Activated CD4-positive, CD25-positive, alpha-beta regulatory T cell treated with anti-CD3 and anti-CD28 coated beads, Interleukin-2, amount 50 U/mL, for 16 hours (primary cell): Measurements from ENCODE around the gene SCN9A.
"Not testable (repeated sequence)": the region's sequence is repeated elsewhere in the genome, so short reads cannot be mapped to it uniquely, and the experiment has no call there.

Experiments
- DNase-seq: peaks from one replicate; pipeline ENCODE4 v3.0.0-alpha.2; 2020; ENCODE audit warnings: low read depth, low spot score

The SCN9A gene

DNA sequence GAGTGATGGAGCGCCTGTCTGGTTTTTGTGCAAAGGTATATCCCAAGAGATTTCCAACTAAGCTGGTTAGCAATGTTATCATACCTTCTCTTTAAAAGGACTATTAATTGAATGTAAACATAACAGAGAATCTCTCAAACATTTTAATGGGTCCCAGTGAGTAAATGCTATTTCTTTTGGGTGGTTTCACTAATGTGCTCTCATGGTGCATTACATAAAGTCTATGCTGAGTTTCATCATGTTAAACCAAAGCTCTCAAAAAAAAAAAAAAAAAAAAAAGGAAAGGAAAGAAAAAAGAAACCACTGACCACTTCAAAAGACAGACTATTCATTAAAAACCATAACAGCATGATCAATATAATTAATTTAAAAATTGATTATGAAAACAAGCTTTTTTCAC lies 128.8 kb downstream of the SCN9A start:
- DNase-seq: no peak

DNA sequence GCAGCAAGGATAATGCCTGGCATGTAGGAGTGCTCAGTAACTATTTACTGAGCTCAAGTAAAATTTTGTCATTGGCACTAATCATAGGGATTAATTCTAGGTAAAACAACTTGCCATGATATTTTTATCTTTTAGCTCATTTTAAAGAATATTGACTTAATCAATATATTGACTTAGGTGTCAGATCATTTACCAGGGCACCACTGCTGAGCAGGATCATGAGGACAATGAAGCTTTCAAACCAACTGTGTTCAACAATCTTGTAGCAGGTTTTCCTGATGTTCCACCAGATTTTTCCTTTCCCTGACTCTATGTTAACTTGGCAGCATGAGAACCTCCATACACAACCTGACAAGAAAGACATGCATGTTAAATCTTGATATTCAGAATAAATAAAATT lies 133.4 kb downstream of the SCN9A start:
- no peak for DNase-seq

DNA sequence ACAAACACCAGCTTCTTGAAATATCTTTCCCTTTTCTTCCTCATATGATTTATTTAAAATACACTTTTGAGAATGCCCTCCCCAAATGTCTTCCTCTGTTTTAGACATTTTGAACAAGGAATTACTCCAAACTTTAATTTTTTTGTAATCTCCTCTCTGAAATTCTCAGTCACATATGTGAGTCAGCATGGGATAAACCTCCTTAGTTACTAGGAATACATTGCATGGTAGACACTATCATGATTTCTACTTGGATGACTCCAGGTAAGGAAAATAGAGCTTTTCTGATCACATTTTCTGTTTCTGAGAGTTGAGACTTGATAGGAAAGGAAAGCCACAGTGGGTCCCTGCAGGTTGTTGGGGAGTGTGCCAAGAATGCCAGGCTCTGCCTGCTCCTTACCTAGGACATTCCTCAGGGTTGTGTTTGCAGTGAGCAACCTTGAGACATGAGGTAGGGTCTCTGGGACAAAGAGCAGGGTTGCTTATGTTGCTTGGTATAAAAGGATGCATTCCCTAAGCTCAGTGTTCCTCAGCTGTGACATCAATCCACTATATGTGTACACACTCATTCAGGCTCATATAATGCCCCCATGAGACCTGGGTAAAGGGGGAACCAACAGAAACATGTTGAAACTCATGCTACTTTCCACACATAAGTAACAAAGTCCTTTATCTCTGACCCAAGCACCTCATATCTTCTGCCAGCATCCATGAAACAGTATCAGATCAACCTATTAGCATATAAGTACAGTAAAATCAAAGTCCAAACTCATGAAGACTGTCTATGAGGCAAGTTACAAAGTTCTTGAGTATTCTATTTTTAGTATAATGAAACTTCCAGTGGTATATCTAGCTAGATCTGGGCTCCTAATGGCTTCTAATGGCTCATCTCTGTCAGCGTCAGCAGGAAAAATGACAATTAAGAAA lies 135.1 kb downstream of the SCN9A start:
- no peak for DNase-seq

DNA sequence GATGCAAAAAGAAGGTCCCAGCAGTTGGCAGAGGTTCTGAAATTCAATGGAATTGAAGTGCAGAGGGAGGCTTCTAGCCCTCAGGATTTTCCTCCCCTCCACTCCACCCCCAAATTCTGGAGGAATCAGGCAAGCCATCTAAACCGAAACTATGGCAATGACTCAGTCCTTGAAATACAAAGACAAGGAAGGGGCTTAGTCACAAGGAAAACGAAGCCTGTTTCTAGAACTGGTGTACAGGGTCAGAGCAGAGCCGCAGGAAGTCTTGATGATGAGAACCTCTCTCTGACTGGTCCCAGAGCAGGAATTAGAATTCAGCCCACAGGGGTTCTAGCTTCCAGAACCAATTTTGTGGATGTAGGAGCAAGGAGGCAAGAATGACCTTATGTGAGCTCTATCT lies 136.2 kb downstream of the SCN9A start:
- no peak for DNase-seq

DNA sequence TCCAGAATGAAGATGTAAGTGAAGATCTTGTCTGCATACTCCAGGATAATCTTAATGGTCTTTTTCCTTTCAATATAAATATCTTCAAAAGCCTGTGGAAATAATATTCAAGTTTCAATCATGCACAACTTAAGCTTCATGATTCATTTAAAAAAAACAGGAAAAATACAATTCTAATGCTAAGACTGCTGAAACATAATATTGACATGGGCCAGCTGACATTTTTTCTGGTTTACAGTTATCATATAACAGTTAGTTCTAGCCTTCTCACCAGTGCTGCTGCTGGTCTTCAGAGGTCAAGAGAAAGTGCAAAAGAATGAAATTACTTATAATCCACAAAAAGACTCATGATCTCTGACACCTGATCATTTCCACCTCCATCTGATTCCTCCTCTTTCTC lies 137.6 kb downstream of the SCN9A start:
- no peak for DNase-seq

DNA sequence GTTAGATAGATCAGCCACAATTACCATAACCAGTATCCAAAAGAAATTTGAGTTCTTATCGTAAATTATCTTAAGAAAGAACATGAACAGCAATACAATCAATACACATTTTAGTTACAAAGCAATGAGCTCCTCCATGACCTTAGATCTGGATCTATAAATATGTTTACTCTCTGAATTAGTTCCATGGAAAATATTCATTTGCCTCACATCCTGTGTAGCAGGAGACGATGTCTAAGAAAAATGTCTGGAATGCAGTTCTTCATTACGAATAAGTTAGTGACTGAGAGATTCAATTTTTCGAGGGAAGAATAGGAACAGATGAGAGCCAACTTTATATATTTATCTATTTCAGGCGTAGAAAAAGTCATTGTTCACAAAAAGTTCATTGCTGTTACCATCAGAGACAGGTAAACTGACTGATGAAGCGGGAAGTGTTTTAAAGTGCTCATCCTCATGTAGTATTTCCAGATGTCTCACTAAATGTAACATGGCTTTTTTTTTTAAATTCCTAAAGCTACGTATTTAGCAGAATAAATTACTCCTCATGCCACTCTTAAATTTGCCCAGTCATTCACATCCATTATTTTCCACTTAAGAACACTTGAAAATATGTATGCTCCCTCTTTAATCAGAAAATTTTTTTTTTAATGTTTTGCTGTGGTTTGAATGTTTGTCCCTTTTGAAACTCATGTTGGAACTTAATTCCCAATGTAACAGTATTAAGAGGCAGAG lies 141.5 kb downstream of the SCN9A start:
- DNase-seq: no peak

DNA sequence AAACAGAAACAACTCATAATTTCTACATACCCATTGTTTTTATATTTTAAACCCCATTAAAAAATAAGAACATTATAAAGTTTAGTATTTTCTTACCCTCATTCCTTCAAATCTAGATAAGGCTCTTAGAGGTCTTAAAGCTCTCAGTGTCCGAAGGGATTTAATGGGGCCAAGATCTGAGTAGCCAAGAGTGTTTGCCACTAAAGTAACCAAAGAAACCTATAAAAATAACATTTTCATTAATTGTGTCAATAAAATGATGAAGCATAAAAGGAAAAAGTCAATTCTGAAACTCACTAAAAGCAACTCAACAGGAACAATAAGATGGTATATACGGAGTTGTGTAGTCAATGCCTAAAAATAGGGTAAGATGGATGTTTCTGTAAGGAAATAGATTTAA lies 142.5 kb downstream of the SCN9A start:
- DNase-seq: no peak

DNA sequence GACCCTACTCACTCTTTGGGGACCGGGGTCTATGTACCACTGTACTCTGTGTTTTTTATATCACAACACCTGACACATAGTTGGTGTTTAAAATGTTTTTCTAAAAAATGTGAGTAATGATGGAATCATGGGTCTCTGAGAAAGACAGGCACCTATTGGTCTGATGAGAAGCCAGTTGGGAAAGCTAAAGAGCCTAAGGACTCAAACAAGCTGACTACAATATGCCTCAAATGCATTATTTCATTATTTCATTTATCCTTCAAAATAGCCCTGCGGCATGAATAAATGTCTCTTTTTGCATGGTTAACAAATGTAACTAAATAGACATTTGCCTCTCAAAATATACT lies 145.0 kb downstream of the SCN9A start:
- DNase-seq: no peak

DNA sequence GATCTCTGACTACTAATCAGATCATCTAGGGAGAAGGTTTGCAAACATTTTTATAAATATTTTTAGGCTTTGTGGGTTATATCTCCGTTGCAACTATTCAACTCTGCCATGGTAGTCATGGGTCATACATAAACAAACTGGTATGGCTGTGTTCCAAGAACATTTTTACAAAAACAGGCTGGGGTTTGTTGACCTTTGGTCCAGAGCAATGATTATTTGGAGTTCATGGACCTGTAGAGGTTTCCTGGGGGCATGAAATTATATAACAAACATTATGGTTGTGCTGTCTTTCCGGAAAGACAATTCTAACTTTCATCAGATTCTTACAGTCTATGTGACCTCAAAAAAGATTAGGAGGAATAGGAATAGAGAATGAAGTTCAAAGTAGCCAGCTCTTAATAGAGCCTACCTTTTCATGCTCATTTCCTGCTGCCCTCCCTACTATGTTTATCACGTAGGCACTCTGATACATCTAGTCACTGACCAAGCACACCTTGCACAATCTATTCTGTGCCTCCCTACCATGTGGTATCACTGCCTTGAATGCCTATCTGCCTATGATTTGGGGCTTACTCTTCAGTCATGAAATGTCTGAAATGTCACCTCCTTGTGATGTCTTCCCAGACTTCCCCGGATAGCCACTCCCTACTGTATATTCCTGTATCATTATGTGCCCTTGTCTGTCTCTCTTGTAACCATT lies 145.6 kb downstream of the SCN9A start:
- no peak for DNase-seq

DNA sequence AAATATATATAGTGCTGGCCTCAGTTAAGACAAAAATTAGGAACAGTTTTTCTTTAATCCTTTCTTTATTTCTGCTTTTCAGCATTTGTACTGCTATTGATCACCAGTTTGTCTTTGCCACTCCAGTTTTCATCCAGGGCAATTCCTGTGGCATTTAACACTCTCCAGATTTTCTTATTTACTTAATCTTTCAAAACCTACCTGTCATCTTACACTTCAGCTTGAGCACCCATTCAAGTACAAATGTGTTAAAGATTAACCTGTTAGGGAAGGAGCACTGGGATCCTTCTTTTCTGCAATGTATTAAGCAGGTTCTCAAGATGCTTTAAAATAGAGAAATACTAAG lies 146.1 kb downstream of the SCN9A start:
- no peak for DNase-seq

DNA sequence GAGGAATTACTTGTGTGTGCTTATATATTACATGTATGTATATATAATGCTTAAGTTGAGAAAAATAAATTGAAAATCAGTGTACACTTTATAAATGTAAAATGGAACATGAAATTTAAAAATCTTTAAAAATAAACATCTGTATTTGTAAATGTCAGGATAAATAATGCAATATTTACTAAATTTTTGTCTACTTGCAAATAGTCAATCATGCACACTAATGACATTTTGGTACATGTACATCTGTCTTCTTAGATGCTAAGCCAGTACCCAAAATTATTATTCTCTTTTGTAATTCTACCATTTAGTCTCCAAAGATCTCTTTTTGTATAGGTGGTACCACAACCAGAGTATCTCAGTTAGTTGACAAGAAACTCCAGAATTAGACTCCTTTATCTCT lies 151.5 kb downstream of the SCN9A start:
- DNase-seq: no peak

DNA sequence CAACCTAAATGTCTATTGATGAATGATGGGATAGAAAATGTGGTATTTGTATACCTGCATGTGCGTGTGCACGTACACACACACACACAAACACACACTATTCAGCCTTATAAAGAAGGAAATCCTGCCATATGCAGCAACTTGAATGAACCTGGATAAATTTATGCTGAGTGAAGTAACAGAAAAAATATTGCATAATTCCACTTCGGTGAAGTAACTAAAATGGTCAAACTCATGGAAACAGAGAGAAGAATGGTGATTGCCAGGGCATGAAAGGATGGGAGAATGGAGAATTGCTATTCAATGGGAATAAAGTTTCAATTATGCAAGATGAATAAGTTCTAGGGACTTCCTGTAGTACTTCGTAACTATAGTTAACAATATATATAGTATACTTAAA lies 152.4 kb downstream of the SCN9A start:
- no peak for DNase-seq

DNA sequence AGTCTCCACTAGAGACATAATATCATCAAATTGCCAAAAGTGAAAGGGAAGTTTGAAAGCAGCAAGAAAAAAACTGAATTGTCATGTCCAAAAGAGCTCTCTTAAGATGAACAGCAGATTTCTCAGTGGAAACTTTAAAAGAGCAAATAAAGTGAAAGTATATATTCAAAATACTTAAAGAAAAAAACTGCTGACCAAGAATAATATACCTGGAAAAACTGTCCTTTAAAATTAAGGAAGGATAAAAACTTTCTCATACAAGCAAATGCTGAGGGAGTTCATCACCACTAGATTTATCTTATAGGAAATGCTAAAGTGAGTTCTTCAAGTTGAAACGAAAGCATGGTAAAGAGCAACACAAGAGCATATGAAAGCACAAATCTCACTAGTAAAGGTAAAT lies 164.7 kb downstream of the SCN9A start:
- DNase-seq: no peak

DNA sequence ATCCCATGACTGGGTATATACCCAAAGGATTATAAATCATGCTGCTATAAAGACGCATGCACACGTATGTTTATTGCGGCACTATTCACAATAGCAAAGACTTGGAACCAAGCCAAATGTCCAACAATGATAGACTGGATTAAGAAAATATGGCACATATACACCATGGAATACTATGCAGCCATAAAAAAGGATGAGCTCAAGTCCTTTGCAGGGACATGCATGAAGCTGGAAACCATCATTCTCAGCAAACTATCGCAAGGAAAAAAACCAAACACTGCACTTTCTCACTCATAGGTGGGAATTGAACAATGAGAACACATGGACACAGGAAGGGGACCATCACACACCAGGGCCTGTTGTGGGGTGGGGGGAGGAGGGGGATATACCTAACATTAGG lies 165.8 kb downstream of the SCN9A start:
- not testable (repeated sequence) for DNase-seq

DNA sequence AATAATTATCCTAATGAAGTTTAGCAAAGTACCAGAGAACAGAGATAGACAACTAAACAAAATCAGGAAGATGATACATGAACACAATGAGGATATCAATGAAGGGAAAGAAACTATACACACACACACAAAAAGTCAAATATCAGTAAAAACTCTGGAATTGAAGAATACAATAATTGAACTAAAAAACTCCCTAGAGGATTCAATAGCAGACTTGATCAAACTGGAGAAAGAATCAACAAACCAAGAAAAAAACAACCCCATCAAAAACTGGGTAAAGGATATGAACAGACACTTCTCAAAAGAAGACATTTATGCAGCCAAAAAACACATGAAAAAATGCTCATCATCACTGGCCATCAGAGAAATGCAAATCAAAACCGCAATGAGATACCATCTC lies 166.4 kb downstream of the SCN9A start:
- DNase-seq: not testable (repeated sequence)

DNA sequence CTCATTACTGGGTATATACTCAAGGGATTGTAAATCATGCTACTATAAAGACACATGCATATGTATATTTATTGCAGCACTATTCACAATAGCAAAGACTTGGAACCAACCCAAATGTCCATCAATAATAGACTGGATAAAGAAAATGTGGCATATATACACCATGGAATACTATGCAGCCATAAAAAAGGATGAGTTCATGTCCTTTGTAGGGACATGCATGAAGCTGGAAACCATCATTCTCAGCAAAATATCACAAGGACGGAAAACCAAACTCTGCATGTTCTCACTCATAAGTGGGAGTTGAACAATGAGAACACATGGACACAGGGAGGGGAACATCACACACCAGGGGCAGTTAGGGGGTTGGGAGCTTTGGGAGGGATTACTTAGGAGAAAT lies 169.6 kb downstream of the SCN9A start:
- not testable (repeated sequence) for DNase-seq

DNA sequence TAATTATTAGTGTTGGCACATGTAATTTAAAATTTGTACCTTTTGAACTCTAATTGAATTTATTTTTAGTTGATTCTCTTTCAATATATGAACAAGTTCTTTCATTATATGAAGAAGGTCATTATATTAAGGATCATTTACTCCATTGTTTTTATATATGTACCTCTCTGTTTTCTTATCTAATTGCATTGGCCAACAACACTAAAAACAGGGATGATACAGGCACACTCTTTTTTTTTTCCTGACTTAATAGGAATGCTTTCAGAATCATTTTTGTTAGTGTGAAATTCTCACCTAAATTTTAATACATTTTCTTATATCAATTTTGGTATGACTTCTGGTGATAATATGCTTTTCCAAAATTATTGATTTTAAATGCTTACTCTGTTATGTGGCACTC lies 173.0 kb downstream of the SCN9A start:
- no peak for DNase-seq

DNA sequence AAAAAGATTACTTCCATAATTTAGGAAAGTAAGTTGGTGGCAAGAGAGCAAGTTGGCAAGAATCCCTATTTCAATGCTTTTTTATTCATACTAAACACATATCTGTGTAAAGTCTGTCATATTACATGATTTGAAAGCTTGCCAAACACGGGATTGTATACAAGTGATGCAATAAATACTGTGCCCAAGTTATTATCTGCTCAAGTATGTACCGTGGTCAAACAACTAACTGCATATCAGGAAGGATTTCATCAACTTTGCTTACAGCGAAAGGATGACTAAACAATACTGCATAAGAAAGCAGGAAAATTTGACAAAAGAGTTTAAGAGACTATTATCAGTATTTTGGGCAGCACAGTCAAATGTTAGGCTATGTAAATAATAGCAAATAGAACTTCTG lies 178.3 kb downstream of the SCN9A start:
- no peak for DNase-seq

DNA sequence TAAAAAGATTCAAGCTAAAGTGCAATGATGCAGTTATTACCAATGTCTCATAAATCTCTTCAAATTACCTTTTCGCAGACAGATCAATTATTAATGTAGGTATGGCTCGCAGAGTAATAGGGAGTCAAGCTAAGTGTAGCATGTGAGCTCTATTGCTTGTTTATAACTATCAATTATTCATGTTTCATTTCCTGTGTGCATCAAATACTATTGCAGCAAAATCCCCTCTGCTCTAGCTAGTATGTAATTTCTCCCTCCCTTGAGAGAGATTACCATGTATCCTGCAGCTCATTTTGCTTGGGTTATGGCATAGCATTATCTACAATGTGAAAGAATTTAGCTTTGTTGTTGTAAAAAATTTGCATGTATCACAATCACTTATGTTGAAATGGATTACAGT lies 182.3 kb downstream of the SCN9A start:
- DNase-seq: no peak

DNA sequence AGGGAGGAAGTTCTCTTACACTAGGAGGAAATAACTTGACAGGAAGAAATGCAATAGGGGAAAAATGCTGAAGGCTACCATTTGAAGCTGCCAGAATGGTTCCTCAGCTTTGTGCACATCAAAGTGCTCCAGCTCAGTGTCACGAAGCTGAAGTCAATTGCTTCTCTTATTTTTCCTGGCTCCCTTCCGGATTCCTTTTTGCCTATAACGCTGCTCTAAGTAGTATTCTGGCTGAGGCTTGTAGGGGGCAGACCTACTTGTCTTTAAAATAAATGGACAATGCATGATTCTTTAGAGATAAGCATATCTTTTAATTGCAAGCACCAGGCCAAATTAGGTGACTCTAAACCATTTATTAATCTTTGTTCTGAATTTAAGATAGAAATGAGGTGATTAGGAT lies 187.7 kb downstream of the SCN9A start:
- no peak for DNase-seq

DNA sequence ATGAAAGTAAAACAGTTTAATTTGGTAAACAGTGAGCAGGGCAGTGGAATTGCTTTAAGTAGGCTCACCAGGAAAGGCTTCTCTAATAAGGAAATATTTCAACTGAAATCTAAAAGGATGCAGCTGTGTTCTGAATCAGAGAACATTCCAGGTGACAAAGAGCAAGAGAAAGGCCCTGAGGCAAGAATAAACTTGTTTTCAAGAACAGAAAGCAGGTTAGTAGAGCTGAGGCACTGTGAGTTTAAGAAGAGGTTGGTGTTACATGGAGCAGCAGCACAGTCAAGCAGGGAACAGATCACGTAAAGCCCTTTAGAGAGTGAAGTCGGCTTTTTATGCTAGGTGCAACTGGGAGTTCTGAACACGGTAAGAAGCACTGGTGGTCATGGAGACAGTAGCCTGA lies 191.0 kb downstream of the SCN9A start:
- no peak for DNase-seq

DNA sequence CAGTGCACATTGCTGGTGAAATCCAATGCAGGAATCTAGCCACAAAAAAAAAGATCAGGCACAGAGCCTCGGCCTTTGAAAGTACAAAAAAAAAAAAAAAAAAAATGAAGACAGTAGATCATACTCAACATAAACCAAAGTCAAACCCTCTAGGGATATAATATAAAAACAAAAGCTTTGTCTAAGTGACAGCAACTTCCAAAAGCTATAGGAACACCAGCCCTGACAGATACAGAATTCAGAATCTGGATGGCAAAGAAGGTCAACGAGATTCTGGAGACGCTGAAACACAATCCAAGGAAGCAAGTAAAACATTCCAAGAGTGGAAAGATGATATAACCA lies 194.0 kb downstream of the SCN9A start:
- no peak for DNase-seq
